ENCODE data around the gene KCNC1.

Gene KCNC1

GRCh38 chr11:17718510-17718962, 16.0 kb upstream of the KCNC1 start:
- Histone ChIP-seq H3K79me2 (no peaks in the 10 kb centered on the region), H3K27ac (no peak overlapping the region), H3K9me3 (ENCODE audit: control insufficient read depth, low read length) (no peaks in the 10 kb centered on the region), H3K36me3 (ENCODE audit: control insufficient read depth, insufficient read depth, low read length) (no peaks in the 10 kb centered on the region), H3K27me3 (ENCODE audit: control insufficient read depth, insufficient read depth, low read length) (peaks cover 4% of the 10 kb centered on the region), H2AFZ (no peak overlapping the region), H3K9ac (no peak overlapping the region), H3K4me2 (ENCODE audit: low read length) (no peak overlapping the region), H3K4me3 (ENCODE audit: low read depth, low read length) (no peak overlapping the region), H3K4me1 (no peaks in the 10 kb centered on the region)
- no peak for TF ChIP-seq CTCF (IDR thresholded peaks at IDR 0.05)

- no peak within 1 kb of the TSS for H3K4me2 ChIP-seq (ENCODE audit: low read length)
- no peaks in the 10 kb centered on the region for H3K4me1 ChIP-seq
- H3K79me2 ChIP-seq = no peaks in the 10 kb centered on the region
- H3K4me3 ChIP-seq (ENCODE audit: low read depth, low read length) = no peak within 1 kb of the TSS
- no peaks in the 10 kb centered on the region for H3K36me3 ChIP-seq (ENCODE audit: control insufficient read depth, insufficient read depth, low read length)
- no peak within 1 kb of the TSS for H2AFZ ChIP-seq
- TF ChIP-seq CTCF (IDR thresholded peaks at IDR 0.05) = no peak
- H3K9me3 ChIP-seq (ENCODE audit: control insufficient read depth, low read length) = no peaks in the 10 kb centered on the region
- no peak within 1 kb of the TSS for H3K9ac ChIP-seq
- H3K27me3 ChIP-seq (ENCODE audit: control insufficient read depth, insufficient read depth, low read length) = peaks cover 4% of the 10 kb centered on the region
- H3K27ac ChIP-seq = no peak within 1 kb of the TSS
Observed at GRCh38 chr11:17719028-17719937, 15.3 kb upstream of the KCNC1 start, which contains the start of gene MYOD1. Gene MYOD1 (plus strand): TSS chr11:17719571. CDS start chr11:17719783, 212 bp downstream.

GRCh38 chr11:17719938-17720795, 14.4 kb upstream of the KCNC1 start:
- Histone ChIP-seq H3K4me2 (ENCODE audit: low read length) (no peak overlapping the region), H3K9me3 (ENCODE audit: control insufficient read depth, low read length) (no peaks in the 10 kb centered on the region), H3K27me3 (ENCODE audit: control insufficient read depth, insufficient read depth, low read length) (peaks cover 4% of the 10 kb centered on the region), H3K36me3 (ENCODE audit: control insufficient read depth, insufficient read depth, low read length) (no peaks in the 10 kb centered on the region), H3K9ac (no peak overlapping the region), H2AFZ (no peak overlapping the region), H3K4me3 (ENCODE audit: low read depth, low read length) (no peak overlapping the region), H3K27ac (no peak overlapping the region), H3K79me2 (no peaks in the 10 kb centered on the region), H3K4me1 (no peaks in the 10 kb centered on the region)
- no peak for TF ChIP-seq CTCF (IDR thresholded peaks at IDR 0.05)

GRCh38 chr11:17720796-17721171, 13.8 kb upstream of the KCNC1 start:
- H3K4me1 ChIP-seq = no peaks in the 10 kb centered on the region
- no peak overlapping the region for H3K27ac ChIP-seq
- no peak for TF ChIP-seq CTCF (IDR thresholded peaks at IDR 0.05)
- no peak overlapping the region for H2AFZ ChIP-seq
- no peak overlapping the region for H3K9ac ChIP-seq
- H3K9me3 ChIP-seq (ENCODE audit: control insufficient read depth, low read length) = no peaks in the 10 kb centered on the region
- peaks cover 4% of the 10 kb centered on the region for H3K27me3 ChIP-seq (ENCODE audit: control insufficient read depth, insufficient read depth, low read length)
- no peak overlapping the region for H3K4me3 ChIP-seq (ENCODE audit: low read depth, low read length)
- H3K79me2 ChIP-seq = no peaks in the 10 kb centered on the region
- no peaks in the 10 kb centered on the region for H3K36me3 ChIP-seq (ENCODE audit: control insufficient read depth, insufficient read depth, low read length)
- no peak overlapping the region for H3K4me2 ChIP-seq (ENCODE audit: low read length)
